Chondrocyte (in vitro differentiated cells): ENCODE results near the gene GRIP1. TPM values are rescaled to one million over a fixed set of nuclear protein-coding genes. Genes with fewer than 3 reads are reported as not detected.

Source experiments
- DNase-seq: peaks from one replicate; pipeline ENCODE4 v3.0.0; 2021; ENCODE audit warnings: mixed read lengths, low spot score
- H3K27ac Mint-ChIP-seq: one replicate; pipeline ENCODE4 v1.8.0; 2021; ENCODE audit warnings: mild to moderate bottlenecking, moderate library complexity, mixed read lengths; ENCODE audit not compliant: unreplicated experiment
- H3K27me3 Mint-ChIP-seq: 2 replicates; pipeline ENCODE4 v1.8.0; 2021; ENCODE audit warnings: low read depth, mixed read lengths
- H3K36me3 Mint-ChIP-seq: 2 replicates; pipeline ENCODE4 v1.8.0; 2021; ENCODE audit warnings: low read depth, mixed read lengths
- H3K4me1 Mint-ChIP-seq: 2 replicates; pipeline ENCODE4 v1.8.0; 2021; ENCODE audit warnings: low read depth, mild to moderate bottlenecking, mixed read lengths
- H3K4me3 Mint-ChIP-seq: one replicate; pipeline ENCODE4 v1.8.0; 2021; ENCODE audit warnings: mild to moderate bottlenecking, moderate library complexity, mixed read lengths; ENCODE audit not compliant: unreplicated experiment
- H3K9me3 Mint-ChIP-seq: 2 replicates; pipeline ENCODE4 v1.8.0; 2021; ENCODE audit warnings: low read depth, mixed read lengths
- total RNA-seq: library from RNA; stranded (reverse); gene quantifications from 3 replicates; pipeline ENCODE4 v1.2.1, GENCODE V29; 2021
- TF ChIP-seq, protein P1 (sequence below): fragments of 200-600 bp; sonication (generic); IDR thresholded peaks from 2 replicates; pipeline ENCODE4 v1.5.0; 2021; ENCODE audit warnings: antibody characterized with exemption, mild to moderate bottlenecking, moderate library complexity

Gene GRIP1
- total RNA-seq, 1 donor from 2014 or later, result 5.0 TPM

DNA sequence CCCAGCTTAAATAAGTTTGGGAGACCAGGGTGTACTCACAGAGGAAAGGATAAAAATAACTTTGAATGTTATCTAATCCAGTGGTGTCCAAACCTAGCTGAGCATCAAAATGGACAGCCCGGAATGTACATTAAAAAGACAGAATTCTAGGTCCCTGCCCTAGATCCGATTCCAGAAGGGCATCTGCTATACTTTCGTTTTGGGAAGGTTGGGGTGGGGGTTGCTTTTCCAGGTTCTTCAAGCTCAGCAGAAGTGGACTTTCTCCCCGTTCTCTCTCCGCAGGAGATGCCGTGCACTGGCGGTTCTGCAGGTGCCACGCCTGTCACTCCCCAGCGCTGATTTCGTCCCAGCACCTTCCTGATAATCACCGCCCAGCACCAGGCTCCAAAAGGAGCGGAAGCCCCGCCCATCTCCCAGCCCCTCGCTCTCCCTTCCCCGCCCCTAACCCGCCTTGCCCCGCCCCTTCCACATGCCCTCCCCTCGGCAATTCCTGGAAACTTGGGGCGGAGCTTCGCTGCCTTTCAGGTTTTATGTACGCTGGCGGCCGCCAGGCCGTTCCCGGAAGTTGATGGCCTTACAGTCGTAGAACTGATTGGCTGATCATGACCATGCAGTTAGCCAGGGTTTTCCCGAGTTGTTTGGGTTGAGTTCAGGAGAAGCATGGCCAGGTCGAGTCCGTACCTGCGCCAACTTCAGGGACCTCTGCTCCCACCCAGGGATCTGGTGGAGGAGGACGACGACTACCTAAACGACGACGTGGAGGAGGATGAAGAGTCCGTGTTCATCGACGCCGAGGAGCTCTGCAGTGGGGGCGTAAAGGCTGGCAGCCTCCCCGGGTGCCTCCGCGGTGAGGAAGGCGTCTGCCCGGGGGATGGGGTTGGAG lies 376.7 kb downstream of the GRIP1 start, which contains the start of gene HELB:
TSS of gene HELB (plus strand) at position 550 of the 883 bp plus-strand sequence. CDS start at position 661, 111 bp downstream.
- H3K4me1 Mint-ChIP-seq, result peaks cover 25% of the 10 kb centered on the region
- DNase-seq, result peak; percentile 94
- H3K36me3 Mint-ChIP-seq, result no peaks in the 10 kb centered on the region
- TF ChIP-seq, protein P1, sequence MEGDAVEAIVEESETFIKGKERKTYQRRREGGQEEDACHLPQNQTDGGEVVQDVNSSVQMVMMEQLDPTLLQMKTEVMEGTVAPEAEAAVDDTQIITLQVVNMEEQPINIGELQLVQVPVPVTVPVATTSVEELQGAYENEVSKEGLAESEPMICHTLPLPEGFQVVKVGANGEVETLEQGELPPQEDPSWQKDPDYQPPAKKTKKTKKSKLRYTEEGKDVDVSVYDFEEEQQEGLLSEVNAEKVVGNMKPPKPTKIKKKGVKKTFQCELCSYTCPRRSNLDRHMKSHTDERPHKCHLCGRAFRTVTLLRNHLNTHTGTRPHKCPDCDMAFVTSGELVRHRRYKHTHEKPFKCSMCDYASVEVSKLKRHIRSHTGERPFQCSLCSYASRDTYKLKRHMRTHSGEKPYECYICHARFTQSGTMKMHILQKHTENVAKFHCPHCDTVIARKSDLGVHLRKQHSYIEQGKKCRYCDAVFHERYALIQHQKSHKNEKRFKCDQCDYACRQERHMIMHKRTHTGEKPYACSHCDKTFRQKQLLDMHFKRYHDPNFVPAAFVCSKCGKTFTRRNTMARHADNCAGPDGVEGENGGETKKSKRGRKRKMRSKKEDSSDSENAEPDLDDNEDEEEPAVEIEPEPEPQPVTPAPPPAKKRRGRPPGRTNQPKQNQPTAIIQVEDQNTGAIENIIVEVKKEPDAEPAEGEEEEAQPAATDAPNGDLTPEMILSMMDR, result no peak
- no peaks in the 10 kb centered on the region for H3K9me3 Mint-ChIP-seq
- peak within 1 kb of the TSS; percentile 98 for H3K4me3 Mint-ChIP-seq
- peaks cover 27% of the 10 kb centered on the region for H3K27me3 Mint-ChIP-seq
- H3K27ac Mint-ChIP-seq, result peak within 1 kb of the TSS; percentile 94

DNA sequence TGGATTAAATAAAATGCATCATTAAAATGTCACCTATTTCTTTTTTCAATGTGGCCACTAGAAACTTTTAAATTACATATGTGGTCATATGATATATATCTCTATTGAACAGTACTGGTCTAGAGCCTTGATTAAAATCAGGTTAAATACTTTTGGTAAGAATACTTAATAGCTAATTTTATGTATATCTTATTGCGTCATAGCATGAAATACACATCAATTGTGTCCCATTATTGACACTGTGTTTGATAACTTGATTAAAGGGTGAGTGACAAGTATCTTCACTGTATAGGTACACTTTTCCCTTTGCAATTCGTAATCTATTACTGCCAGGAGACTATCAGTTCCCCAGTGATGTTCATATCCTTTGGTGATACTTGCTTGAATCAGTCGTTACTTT lies 381.0 kb downstream of the GRIP1 start:
- Mint-ChIP-seq H3K4me1 (peaks cover 9% of the 10 kb centered on the region), H3K27ac (no peak overlapping the region), H3K4me3 (no peak overlapping the region), H3K36me3 (no peaks in the 10 kb centered on the region), H3K27me3 (peaks cover 45% of the 10 kb centered on the region), H3K9me3 (no peaks in the 10 kb centered on the region)
- DNase-seq, result no peak
- TF ChIP-seq, protein P1, result no peak
